SK-N-SH (cell line): Measurements from ENCODE around the gene CTSF.

ENCODE experiments used
- EZH2phosphoT487 ChIP-seq: fragments of 200-600 bp; sonication (generic); IDR thresholded peaks from 2 replicates; pipeline ENCODE4 v1.6.1; 2017; ENCODE audit warnings: low read depth, mixed run types, mild to moderate bottlenecking, antibody characterized with exemption, moderate library complexity, borderline replicate concordance
- JUND ChIP-seq: IDR thresholded peaks from 2 replicates; pipeline ENCODE4 v1.4.0; 2012
- TF ChIP-seq, protein P1 (sequence below): fragments of 200-600 bp; sonication (generic); IDR thresholded peaks from 2 replicates; pipeline ENCODE4 v1.6.1; 2017; ENCODE audit warnings: antibody characterized with exemption, mild to moderate bottlenecking, moderate library complexity
- TF ChIP-seq, protein P2 (sequence below): IDR thresholded peaks from 2 replicates; pipeline ENCODE4 v1.6.1; 2012; ENCODE audit warnings: mild to moderate bottlenecking, low read depth, low read length, moderate library complexity
- TF ChIP-seq, protein P3 (sequence below): IDR thresholded peaks from 2 replicates; pipeline ENCODE4 v1.4.0; 2012; ENCODE audit warnings: low read depth, borderline replicate concordance
- TF ChIP-seq, protein P4 (sequence below): IDR thresholded peaks from 2 replicates; pipeline ENCODE4 v1.4.0; 2012; ENCODE audit warnings: low read depth

DNA sequence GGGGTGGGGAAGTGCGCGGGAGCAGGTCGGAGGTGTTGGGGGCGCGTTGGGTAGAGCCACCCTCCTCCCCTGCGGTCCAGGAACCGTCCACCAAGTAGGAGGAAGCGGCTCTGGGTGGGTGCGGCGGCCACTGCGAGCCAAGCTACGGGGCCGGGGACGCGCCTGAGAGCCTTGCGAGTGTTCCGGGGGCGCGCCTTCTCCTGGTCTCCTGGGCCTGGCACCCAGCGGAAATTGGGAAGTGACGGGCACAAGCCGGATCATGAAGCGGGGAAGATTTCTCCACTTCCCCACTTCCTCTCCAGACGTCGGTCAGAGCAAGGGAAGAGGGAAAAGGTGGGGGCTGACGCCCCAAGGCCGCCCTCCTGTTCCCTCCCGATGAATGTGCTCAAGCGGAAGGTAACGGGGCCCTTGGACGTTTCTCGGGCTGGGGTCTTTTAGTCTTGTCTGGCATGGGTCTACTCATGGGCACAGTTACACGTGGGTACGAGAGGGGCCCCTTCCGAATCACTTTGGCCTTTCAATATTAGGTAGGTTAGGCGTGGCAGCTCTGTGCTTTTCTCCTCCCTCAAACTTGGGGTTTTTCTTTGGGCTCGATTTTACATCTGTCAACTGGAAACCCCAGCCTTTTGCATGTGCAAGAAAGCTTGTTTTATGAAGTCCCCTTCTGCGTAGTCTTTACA, 48.9 kb upstream of the CTSF start:
- TF ChIP-seq, protein P1, sequence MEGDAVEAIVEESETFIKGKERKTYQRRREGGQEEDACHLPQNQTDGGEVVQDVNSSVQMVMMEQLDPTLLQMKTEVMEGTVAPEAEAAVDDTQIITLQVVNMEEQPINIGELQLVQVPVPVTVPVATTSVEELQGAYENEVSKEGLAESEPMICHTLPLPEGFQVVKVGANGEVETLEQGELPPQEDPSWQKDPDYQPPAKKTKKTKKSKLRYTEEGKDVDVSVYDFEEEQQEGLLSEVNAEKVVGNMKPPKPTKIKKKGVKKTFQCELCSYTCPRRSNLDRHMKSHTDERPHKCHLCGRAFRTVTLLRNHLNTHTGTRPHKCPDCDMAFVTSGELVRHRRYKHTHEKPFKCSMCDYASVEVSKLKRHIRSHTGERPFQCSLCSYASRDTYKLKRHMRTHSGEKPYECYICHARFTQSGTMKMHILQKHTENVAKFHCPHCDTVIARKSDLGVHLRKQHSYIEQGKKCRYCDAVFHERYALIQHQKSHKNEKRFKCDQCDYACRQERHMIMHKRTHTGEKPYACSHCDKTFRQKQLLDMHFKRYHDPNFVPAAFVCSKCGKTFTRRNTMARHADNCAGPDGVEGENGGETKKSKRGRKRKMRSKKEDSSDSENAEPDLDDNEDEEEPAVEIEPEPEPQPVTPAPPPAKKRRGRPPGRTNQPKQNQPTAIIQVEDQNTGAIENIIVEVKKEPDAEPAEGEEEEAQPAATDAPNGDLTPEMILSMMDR = no peak
- TF ChIP-seq, protein P2, sequence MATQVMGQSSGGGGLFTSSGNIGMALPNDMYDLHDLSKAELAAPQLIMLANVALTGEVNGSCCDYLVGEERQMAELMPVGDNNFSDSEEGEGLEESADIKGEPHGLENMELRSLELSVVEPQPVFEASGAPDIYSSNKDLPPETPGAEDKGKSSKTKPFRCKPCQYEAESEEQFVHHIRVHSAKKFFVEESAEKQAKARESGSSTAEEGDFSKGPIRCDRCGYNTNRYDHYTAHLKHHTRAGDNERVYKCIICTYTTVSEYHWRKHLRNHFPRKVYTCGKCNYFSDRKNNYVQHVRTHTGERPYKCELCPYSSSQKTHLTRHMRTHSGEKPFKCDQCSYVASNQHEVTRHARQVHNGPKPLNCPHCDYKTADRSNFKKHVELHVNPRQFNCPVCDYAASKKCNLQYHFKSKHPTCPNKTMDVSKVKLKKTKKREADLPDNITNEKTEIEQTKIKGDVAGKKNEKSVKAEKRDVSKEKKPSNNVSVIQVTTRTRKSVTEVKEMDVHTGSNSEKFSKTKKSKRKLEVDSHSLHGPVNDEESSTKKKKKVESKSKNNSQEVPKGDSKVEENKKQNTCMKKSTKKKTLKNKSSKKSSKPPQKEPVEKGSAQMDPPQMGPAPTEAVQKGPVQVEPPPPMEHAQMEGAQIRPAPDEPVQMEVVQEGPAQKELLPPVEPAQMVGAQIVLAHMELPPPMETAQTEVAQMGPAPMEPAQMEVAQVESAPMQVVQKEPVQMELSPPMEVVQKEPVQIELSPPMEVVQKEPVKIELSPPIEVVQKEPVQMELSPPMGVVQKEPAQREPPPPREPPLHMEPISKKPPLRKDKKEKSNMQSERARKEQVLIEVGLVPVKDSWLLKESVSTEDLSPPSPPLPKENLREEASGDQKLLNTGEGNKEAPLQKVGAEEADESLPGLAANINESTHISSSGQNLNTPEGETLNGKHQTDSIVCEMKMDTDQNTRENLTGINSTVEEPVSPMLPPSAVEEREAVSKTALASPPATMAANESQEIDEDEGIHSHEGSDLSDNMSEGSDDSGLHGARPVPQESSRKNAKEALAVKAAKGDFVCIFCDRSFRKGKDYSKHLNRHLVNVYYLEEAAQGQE = no peak
- no peak for TF ChIP-seq EZH2phosphoT487
- TF ChIP-seq JUND = no peak
- TF ChIP-seq, protein P3, sequence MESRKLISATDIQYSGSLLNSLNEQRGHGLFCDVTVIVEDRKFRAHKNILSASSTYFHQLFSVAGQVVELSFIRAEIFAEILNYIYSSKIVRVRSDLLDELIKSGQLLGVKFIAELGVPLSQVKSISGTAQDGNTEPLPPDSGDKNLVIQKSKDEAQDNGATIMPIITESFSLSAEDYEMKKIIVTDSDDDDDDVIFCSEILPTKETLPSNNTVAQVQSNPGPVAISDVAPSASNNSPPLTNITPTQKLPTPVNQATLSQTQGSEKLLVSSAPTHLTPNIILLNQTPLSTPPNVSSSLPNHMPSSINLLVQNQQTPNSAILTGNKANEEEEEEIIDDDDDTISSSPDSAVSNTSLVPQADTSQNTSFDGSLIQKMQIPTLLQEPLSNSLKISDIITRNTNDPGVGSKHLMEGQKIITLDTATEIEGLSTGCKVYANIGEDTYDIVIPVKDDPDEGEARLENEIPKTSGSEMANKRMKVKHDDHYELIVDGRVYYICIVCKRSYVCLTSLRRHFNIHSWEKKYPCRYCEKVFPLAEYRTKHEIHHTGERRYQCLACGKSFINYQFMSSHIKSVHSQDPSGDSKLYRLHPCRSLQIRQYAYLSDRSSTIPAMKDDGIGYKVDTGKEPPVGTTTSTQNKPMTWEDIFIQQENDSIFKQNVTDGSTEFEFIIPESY = no peak
- TF ChIP-seq, protein P4, sequence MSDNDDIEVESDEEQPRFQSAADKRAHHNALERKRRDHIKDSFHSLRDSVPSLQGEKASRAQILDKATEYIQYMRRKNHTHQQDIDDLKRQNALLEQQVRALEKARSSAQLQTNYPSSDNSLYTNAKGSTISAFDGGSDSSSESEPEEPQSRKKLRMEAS = no peak
